Subcutaneous adipose tissue (tissue), 4 donors: ENCODE data around the gene ABCB11. TPM values are rescaled to one million over a fixed set of nuclear protein-coding genes. Genes with fewer than 3 reads are reported as not detected.

ENCODE experiments used
- CTCF ChIP-seq: fragments of 450-650 bp; IDR thresholded peaks from one replicate; pipeline ENCODE4 v1.5.1; 2016; ENCODE audit warnings: low read depth, mild to moderate bottlenecking, control low read depth, antibody characterized with exemption, moderate library complexity
- total RNA-seq, 4 donors: library from RNA; depleted of rRNA; stranded (reverse); fragments of >200 nt; gene quantifications; one replicate each; pipeline ENCODE4 v1.1.0, GENCODE V29; 2016

The ABCB11 gene
- total RNA-seq, 4 donors from 2014 or later = 4.6 to 89.1 (median 13.1) TPM

GRCh38 chr2:168964251-168964807 is 66.8 kb downstream of the ABCB11 start:
- no peak for TF ChIP-seq CTCF

GRCh38 chr2:168962636-168963035 is 68.5 kb downstream of the ABCB11 start:
- TF ChIP-seq CTCF = no peak

- no peak for TF ChIP-seq CTCF
These were observed 69.5 kb downstream of the ABCB11 start for GRCh38 chr2:168961450-168962229.

- TF ChIP-seq CTCF = no peak
These were observed 74.7 kb downstream of the ABCB11 start for GRCh38 chr2:168956392-168956791.

- TF ChIP-seq CTCF = no peak
These were observed 75.8 kb downstream of the ABCB11 start for GRCh38 chr2:168955321-168955720.

GRCh38 chr2:168954256-168954655 is 76.9 kb downstream of the ABCB11 start:
- TF ChIP-seq CTCF = no peak

GRCh38 chr2:168952424-168952823 is 78.7 kb downstream of the ABCB11 start:
- no peak for TF ChIP-seq CTCF
